HG02852 (cell line): ENCODE results near the gene PDE10A.

Experiments used
- ATAC-seq: cut with Tn5 transposase; IDR thresholded peaks from one replicate; pipeline ENCODE4 v1.9.1; 2021; ENCODE audit warnings: mild to moderate bottlenecking, moderate library complexity; ENCODE audit not compliant: unreplicated experiment

The PDE10A gene

DNA sequence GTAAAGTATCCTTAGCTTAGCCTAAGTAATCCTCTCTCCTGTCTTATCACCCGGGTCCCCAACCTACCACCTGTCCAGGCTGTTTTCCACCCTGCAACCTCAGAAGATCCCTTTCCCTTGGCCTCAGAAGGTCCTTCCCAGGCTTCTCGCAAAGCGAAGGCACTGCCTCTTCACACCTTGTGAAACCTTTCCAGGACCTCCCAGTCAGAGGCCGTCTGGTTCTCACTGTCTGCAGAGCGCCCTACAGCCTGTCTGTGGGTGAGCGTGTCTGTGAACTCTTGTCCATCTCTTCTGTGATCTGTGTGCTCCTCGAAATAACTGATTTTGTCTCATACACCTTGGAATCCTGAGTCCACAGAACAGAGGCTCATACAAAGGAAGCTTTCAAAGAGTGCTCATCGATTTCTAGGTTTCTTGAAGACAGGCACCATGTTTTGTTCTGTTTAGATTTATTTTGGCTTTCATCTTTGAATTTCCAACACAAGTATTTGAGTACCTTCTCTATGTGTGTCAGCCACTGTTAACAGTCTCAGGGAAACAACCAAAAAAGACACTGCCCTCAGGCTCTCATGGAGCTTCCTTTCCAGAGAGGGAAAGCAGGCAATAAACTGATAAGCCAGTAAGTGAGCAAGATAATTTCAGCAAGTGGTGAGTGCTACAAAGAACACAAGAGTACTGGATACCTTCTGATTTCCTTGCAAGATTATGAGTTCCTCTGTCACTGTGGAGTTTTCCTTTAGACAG lies 6.3 kb downstream of the PDE10A start:
- no peak for ATAC-seq

DNA sequence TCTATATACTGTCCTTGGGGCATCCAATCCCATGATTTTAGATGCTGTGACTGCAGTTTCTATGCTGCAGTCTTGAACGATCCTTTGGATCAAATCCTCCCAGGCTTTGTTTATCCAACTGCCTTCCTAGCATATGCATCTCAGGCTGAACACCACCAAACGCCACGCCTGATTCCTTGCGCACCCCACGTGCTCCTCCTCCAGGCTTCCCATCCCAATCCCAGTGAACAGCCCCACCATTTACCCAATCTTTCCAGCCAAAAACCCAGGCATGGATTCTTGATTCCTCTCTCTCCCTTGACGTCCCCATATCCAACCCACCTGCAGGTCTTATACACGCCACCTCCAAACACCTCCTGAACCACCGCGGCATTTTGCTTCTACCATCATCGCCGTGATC lies 7.8 kb downstream of the PDE10A start:
- ATAC-seq, result no peak

DNA sequence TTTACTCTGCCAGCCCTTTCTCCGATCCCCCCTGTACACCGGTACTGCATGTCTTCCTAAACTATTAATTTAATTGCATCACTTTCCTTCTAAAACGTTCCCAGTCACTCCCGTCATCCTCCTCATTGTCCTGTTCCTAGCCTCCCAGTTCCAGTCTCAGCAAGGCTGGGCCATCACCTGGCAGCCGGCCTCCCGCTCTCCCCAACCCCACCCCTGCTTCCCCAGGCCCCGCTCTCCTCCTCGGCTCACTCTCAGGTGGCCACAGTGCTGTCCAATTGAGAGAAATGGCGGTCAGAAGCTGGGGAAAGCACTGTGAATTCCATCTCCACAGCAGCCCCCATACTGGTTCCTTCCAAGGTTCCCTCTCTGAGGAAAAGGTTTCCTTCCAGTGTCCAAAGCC lies 8.9 kb downstream of the PDE10A start:
- ATAC-seq, result no peak

DNA sequence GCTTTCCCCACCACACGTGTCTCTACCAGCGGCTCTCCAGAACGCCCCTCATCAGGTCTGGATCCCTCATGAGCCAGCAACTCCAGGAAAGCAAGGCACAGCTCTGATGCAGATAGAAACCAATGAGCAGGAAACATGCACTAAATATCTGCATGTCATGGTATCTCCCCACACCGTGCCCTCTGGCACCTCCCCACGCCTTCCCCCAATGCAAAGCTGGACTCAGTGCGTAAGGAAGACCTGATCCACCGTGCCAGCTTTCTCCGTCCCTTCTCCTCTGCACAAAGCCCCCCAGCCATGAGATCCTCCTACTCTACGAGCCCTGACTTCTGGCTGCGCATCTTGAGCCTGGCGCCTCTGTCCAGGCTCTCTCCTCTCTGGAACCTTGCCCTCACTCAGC lies 9.4 kb downstream of the PDE10A start:
- no peak for ATAC-seq

DNA sequence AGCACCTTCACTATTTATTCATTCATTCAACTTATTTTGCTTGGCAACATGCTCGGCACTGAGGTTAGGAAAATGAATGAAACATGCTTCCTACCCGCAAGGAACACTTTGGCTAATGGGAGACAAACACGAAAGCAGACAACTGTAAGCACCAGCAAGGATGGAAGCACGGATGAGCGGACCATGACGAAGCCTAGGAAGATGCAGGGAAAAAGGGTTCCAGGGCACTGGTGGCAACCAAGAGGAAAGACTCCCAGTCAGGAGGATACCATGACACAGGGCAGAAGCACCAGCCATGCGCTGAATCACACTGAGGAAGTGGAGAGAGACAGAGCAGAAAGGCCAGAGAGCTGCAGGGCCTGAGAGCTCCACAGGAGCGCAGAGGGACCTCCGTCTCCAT lies 9.8 kb downstream of the PDE10A start:
- no peak for ATAC-seq

DNA sequence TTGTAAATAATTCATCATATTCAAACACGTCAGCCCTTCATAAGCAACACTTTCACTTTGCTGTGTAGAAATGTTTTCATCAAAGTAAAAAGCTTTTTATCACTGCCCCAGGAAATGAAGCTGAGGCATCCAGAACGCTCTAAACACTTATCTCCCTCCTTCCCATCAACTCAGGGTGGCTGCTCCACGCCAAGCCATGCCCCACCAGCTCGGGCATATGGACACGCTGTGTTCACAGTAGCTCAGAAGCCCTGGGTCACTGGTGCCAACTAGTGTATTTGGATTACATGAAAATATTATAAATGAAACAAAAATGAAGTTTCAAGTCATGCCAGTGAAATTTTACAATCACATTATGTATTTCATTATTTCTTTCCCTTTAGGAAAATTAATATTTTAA lies 10.3 kb downstream of the PDE10A start:
- no peak for ATAC-seq

DNA sequence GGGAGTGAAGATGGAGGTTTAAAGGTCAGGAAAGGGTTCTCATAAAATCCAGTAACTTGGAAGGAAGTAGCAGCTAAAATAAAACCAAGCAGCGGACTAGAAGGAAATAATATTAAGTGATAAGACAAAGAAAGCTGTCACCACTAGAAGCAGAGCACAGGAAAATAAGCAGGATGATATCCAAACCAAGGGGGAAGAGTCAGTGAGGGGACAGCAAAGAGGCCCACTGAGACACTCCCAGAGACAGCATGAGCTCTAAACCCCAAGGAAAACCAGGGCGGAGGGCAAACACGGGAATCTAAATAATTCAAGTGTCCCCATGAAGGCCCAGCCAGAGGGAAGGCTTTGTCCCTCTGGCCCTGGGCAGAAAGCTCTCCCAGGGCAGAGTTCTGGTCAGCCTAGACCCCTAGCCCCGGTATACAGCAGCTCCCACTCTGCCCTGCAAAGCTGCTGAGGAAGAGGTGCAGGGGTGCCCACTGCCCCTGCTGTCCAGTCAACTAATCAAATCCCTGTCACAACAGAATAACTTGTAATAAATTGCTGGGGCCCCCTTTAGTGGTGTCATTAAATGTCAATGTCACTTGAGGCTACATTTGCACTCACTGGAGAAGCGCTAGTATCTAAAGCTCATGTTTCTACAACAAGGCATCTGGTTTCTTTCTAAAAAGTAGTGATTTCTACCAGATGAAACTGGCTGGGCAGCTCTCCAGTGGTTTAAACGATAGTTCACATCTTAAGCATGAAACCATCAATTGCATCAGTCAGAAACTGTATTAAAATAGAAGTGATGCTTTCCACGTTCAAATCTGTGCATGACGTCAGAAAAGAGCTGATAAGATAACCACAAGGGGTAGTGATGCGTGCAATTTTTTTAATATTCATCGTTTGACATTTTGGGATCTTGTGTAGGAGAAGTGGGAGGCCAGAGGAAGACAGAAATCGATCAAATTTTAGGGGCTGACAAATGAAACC lies 13.6 kb downstream of the PDE10A start:
- no peak for ATAC-seq

DNA sequence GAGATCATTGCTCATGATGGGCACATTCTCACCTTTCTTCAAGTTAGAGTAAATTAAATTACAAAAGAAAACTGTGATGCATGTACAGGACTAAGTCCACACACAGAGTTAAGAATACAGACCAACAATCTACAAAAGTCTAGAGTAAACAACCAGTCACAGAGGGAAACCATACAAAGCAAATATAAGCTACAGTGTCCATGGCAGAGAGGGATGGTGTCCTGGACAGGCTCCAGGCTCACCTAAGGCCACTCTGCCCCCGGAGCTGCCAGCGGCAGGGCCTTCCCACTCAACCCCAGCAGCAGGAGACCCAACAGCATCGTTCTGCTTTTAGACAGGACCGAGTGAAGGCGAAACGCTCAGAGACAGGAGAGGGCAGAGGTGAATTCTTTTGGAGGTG lies 16.0 kb downstream of the PDE10A start:
- ATAC-seq, result no peak

DNA sequence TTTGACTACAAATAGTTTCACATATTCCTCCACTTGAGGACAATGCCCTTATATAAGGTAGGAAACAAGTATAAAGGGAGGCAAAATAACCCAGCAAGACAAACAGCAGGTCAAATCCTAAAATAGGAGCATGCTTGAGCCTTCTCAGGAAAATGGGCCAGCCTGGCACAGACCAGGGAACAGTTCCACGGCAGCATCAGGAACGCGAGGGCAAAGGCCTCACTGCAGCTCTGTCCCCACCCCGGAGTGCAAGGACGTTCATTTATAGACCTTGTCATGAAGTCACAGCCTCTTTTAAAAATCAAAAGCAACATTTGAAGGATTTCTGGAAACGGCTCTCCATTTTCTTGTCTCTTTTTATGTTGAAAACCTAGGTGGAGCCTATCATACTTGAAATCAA lies 17.1 kb downstream of the PDE10A start:
- ATAC-seq, result no peak

DNA sequence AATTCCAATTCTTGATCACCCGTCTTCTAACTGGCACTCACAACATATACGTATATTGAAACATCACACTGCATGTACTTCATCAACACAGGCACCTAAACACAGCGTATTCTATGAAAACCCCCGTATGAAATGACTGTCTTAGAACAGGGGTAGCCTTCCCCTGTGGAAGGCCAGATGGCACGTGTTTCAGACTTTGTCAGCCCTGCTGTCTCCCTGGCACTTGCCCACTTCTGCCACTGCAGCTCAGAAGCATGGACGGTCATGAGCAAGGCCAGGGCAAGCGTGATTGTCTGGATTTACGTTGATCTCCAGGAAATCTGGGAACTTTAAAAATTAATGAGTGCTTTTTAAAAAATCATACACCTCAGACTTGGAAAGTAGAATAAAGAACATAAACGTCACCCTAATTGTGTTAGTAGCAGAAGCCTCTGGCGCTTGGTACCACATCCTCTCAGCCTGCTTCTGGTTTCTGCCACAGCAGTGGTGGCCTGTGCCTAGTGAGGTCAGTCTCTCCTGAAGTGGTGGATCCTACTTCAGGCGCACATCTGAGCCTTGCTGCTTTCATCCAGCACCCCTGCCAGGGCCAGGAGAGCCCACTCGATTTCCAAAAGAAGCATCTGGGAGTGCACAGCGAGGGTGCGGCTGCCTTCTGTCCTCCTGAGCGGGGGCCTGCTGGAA lies 18.3 kb downstream of the PDE10A start:
- no peak for ATAC-seq

DNA sequence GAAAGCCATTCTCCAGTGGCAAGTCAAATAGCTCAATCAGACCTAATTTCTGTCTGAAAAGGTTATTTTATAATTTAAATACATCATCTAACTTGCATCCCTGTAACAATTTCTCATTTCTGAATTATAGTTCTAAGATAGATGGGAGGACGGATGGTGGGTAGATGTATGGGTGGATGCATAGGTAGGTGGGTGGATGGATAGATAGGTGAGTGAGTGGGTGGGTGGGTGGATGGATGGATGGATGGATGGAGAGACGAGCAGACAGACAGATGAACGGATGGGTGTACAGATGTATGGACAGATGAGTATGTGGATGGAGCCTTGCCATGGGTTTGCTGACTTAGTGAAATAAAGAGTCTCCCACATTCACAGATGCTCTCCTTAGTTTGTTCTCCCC lies 20.0 kb downstream of the PDE10A start:
- ATAC-seq, result no peak

DNA sequence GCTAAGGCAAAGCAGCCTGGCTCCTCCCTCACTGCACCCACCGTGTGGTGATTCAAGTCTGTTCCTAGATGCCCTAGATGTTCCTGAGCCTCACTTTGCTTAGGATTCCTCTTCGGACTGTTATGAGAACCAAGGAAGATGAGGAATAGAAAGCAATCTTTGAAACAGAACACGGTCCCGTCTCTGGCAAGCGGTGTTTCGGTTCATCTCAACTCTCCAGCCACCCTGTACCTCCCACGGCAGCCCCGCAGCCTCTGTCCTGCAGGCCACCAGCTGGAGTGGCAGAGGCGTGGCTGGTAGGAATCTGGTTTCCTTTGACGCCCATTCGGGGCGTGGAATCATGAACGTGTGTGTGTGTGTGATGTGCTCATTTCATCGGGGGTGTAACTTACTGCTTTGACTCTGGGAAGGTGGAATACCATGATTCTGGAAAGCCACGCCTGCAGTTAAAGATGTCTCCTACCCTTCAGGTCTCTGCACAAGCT lies 21.3 kb downstream of the PDE10A start:
- no peak for ATAC-seq

DNA sequence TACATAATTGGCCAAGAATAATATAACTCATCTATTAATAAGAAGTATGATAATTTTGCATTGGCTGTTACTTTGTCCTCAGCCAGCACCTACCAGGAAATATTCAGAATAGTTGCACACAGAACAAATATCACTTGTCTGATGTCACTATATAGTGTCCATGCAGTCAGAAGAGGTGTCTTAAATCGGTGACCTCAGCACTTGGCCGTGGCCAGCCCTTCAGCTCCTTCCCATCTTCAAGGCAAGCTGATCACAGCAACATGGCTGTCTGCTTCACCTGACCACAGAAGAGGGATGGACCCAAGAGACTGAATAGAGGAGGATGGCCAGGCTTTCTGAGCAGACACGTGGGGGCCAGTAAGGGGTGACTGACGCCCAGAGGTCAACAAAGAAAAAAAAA lies 22.2 kb downstream of the PDE10A start:
- ATAC-seq, result no peak

DNA sequence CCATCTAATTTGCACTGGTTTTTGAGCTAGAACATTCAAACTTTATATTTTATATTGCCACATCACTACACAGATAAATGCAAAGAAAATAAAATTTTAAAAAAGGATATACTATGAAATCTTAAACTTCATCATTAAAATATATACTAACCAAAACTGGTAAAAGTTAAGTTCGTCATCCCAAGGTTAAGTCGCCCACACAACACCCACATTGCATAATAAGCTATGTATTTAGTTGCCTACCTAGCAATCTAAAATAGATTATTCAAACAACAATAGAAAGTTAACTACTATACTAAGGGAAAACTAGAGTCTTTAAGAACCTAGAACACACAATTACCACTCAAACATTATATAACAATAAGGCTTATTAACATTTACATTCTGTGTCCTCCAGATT lies 24.5 kb downstream of the PDE10A start:
- no peak for ATAC-seq

DNA sequence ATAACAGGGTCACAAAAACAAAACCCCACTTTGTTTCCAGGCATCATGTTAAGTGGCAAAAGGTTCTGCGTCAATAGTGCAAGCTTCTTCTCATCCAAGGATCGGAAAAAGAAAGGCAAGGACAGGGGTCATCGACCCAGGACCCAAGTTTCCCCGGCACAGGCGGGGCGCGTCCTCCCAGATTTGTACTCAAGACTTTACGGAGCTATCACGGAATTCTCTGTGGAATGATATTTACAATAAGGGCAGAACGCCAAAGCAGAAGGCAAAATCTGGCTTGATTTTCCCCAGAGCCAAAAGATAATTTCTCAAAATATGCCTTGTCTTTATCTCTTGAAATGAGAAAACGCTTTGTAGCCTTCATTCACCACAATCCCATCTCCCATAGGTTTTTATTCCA lies 25.5 kb downstream of the PDE10A start:
- ATAC-seq, result no peak

DNA sequence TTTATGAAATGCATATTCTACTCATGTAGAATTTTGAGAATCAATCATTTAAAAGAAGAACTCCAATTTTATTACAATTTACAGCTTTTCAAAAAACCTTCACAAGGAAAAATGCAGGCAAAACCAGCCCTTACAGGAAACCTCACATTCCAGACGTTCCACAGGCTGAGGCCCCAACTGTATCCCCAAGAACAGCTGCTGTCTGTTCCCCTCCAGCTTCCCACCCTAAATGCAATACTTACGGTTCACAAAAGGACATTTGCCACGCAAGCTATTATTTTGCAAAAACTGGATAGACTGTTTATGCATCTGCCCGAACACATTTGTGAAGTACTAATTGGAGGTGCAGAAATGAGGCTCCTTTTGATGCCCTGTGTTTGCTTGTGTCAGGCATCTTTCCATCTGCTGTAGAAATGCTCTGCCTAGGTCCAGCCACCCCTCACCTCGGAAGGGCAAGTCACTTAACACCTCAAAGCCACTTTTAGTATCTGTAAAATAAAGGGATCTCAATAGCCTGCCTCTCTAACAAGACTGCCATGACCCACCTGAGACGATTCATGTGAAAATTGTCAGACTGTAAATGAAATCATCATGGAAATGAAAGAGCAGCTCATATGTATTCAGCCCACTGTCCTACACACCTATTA lies 26.5 kb downstream of the PDE10A start:
- ATAC-seq, result no peak

DNA sequence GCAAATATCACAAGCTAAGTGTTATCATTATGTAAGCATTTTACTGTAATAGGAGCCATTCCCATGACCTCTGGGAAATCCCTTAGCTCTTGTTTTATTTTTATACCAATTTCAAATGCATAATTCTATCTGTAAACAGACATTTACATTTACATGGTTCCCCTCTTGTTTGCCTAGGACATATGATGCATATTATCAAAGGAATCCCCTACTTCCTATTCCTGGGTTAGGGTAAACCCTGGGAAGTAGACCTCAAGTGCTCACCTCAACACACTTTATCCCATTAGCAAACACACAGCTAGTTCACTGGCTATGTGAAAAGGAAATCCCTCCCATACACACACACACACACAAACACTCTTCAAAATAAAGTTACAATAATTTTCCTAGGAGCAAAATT lies 27.1 kb downstream of the PDE10A start:
- ATAC-seq, result no peak

DNA sequence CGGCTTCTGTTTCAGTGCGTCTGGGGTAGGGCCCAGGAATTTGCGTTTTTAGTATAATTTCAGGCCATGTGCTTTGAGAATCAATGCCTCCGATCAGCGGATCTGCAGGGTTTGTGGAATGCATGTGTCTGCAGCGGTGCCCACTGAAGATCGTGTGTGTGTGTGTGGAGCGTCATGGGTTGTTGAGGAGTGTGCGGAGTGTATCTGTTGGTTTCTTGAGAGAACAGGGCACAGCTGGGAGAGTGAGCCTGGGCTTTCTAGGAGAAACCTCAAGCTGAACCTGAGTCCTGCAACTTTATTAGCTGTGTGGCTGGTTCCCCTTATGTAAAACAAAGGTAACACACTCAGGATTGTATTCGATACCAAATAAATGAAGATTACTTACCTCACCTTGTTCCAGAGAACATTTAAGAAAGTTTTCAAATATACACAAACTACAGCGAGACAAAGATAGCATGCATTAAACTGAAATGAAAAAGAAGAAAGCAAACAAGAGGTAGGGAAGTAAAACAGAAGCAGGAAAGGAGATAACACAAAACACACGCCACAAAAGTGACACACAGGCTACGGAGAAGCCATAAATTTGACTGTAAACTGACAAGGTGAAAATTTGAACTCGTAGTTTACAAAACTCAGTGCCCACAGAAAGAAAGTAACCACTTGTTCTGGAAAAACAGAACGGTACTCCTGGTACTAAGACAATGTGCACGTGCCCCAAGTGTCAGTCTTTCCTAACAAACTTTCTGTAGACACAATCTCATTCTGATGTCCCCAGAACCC lies 28.8 kb downstream of the PDE10A start:
- no peak for ATAC-seq

DNA sequence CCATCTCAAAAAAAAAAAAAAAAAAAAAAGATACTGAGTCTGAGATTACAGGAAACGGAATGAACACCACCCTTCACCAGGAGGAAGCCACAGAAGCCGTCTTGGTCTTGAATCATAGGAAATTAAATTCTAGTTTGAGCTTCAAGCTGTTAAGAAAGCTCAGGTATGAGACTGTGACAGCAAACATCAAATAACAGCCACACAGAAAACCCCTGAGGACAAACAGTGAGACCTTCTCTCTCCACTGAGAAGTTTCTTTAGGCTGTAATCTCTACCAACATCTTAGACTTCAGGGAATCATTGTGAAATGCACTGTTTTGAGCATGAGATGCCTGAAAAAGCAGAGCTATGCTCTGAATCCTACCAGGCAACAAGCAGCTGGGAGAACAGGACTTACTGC lies 30.8 kb downstream of the PDE10A start:
- no peak for ATAC-seq

DNA sequence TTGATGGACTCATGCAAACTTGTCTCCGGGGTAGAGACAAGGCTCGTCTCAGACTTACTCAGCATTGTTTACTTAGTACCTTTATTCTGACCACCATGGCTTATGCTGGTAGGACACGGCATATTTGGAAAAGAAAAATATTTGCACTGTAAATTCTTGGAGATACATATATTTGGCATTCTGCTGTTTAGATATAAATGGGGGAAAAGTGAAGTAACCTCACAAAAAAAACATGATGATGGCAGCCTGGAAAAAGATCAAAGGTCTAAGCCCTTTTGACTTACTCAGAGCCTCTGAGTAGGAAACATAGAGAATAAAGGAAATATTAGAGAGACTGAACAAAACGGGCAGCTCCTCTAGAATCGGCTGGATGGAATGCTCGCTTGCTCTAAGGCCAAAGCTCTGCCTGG lies 32.5 kb downstream of the PDE10A start:
- no peak for ATAC-seq
